MM.1S (cell line): Measurements from ENCODE around the gene EFHD2.

Experiments
- DNase-seq: peaks from one replicate; pipeline ENCODE4 v3.0.0-alpha.2; 2015
- H2AFZ ChIP-seq: fragments of 300-600 bp; sonication (generic); 2 replicates; pipeline ENCODE4 v1.6.0; 2016; ENCODE audit warnings: antibody characterized with exemption, low read length
- H3F3A ChIP-seq: fragments of 300-600 bp; sonication (generic); 2 replicates; pipeline ENCODE4 v1.6.1; 2016; ENCODE audit warnings: mild to moderate bottlenecking, antibody characterized with exemption, low read length, moderate library complexity, mixed read lengths; ENCODE audit not compliant: insufficient read depth
- H3K27ac ChIP-seq: fragments of 300-600 bp; sonication (generic); 2 replicates; pipeline ENCODE4 v1.5.1; 2016; ENCODE audit warnings: mild to moderate bottlenecking, low read length
- H3K27me3 ChIP-seq: fragments of 300-600 bp; sonication (generic); replicated peaks from 2 replicates; pipeline ENCODE4 v1.6.0; 2016; ENCODE audit warnings: low read length; ENCODE audit not compliant: insufficient read depth
- H3K36me3 ChIP-seq: fragments of 300-600 bp; sonication (generic); replicated peaks from 2 replicates; pipeline ENCODE4 v1.6.1; 2016; ENCODE audit warnings: mild to moderate bottlenecking, low read length, mixed read lengths; ENCODE audit not compliant: insufficient read depth
- H3K4me1 ChIP-seq: fragments of 300-600 bp; sonication (generic); 2 replicates; pipeline ENCODE4 v1.6.1; 2016; ENCODE audit warnings: low read length, mixed read lengths
- H3K4me2 ChIP-seq: fragments of 300-600 bp; sonication (generic); 2 replicates; pipeline ENCODE4 v1.6.0; 2016; ENCODE audit warnings: low read depth, low read length
- H3K4me3 ChIP-seq: fragments of 300-600 bp; sonication (generic); 2 replicates; pipeline ENCODE4 v1.5.1; 2016; ENCODE audit warnings: low read length, mixed read lengths
- H3K79me2 ChIP-seq: fragments of 300-600 bp; sonication (generic); 2 replicates; pipeline ENCODE4 v1.6.1; 2016; ENCODE audit warnings: mixed run types, low read length, mixed read lengths
- H3K9ac ChIP-seq: fragments of 300-600 bp; sonication (generic); 2 replicates; pipeline ENCODE4 v1.6.1; 2016; ENCODE audit warnings: low read length, mixed read lengths
- H3K9me2 ChIP-seq: fragments of 300-600 bp; sonication (generic); replicated peaks from 2 replicates; pipeline ENCODE4 v1.6.1; 2016; ENCODE audit warnings: mild to moderate bottlenecking, low read length, mixed read lengths; ENCODE audit not compliant: insufficient read depth
- H3K9me3 ChIP-seq: fragments of 300-600 bp; sonication (generic); replicated peaks from 2 replicates; pipeline ENCODE4 v1.6.1; 2016; ENCODE audit warnings: mild to moderate bottlenecking, low read length, mixed read lengths; ENCODE audit not compliant: insufficient read depth
- H4K20me1 ChIP-seq: fragments of 300-600 bp; sonication (generic); 2 replicates; pipeline ENCODE4 v1.6.1; 2016; ENCODE audit warnings: mild to moderate bottlenecking, low read length, moderate library complexity, mixed read lengths; ENCODE audit not compliant: insufficient read depth
- CTCF ChIP-seq: fragments of 300-600 bp; sonication (generic); IDR thresholded peaks from 2 replicates; pipeline ENCODE4 v1.5.1; 2016; ENCODE audit warnings: antibody characterized with exemption, low read length, mixed read lengths
- EZH2 ChIP-seq: fragments of 300-600 bp; sonication (generic); optimal IDR thresholded peaks from 2 replicates; pipeline ENCODE3; 2017; ENCODE audit warnings: low read depth, mild to moderate bottlenecking, antibody characterized with exemption, low read length, mixed read lengths
- EZH2phosphoT487 ChIP-seq: fragments of 300-600 bp; sonication (generic); IDR thresholded peaks from 2 replicates; pipeline ENCODE4 v1.6.1; 2018; ENCODE audit warnings: antibody characterized with exemption, low read length

Gene EFHD2

GRCh38 chr1:15403962-15404580, 5.6 kb upstream of the EFHD2 start:
- Histone ChIP-seq H3K36me3 (no peaks in the 10 kb centered on the region), H2AFZ (no peak overlapping the region), H3K9ac (no peak overlapping the region), H3K4me3 (no peak overlapping the region), H3K9me3 (no peaks in the 10 kb centered on the region), H3K4me1 (0 out of 2 replicates have a peak, but pooled peaks cover 5% of the 10 kb centered on the region), H3K9me2 (no peaks in the 10 kb centered on the region), H4K20me1 (no peaks in the 10 kb centered on the region), H3F3A (no peaks in the 10 kb centered on the region), H3K27me3 (peaks cover 19% of the 10 kb centered on the region), H3K4me2 (no peak overlapping the region), H3K79me2 (no peaks in the 10 kb centered on the region), H3K27ac (no peak overlapping the region)
- no peak for DNase-seq
- TF ChIP-seq EZH2 (no peak), EZH2phosphoT487 (no peak), CTCF (no peak)

- Histone ChIP-seq H3K4me3 (no peak overlapping the region), H3K4me1 (0 out of 2 replicates have a peak, but pooled peaks cover 5% of the 10 kb centered on the region), H3K9me3 (no peaks in the 10 kb centered on the region), H3K36me3 (no peaks in the 10 kb centered on the region), H3K27ac (no peak overlapping the region), H3K4me2 (no peak overlapping the region), H4K20me1 (no peaks in the 10 kb centered on the region), H3K9ac (no peak overlapping the region), H3K9me2 (no peaks in the 10 kb centered on the region), H3K27me3 (peaks cover 21% of the 10 kb centered on the region), H3F3A (no peaks in the 10 kb centered on the region), H3K79me2 (peaks cover 3% of the 10 kb centered on the region), H2AFZ (no peak overlapping the region)
- no peak for TF ChIP-seq CTCF
- TF ChIP-seq EZH2phosphoT487, result no peak
- no peak for TF ChIP-seq EZH2
- DNase-seq, result no peak
Observed at GRCh38 chr1:15405106-15405850, 4.4 kb upstream of the EFHD2 start.

- TF ChIP-seq EZH2, result no peak
- no peak for TF ChIP-seq EZH2phosphoT487
- TF ChIP-seq CTCF, result no peak
- peaks cover 21% of the 10 kb centered on the region for H3K27me3 ChIP-seq
- H3K4me2 ChIP-seq, result no peak overlapping the region
- no peaks in the 10 kb centered on the region for H4K20me1 ChIP-seq
- H3K79me2 ChIP-seq, result peaks cover 19% of the 10 kb centered on the region
- H3K9me2 ChIP-seq, result no peaks in the 10 kb centered on the region
- no peaks in the 10 kb centered on the region for H3K4me1 ChIP-seq
- H3K36me3 ChIP-seq, result no peaks in the 10 kb centered on the region
- no peak overlapping the region for H3K9ac ChIP-seq
- no peak for DNase-seq
- H3K4me3 ChIP-seq, result no peak overlapping the region
- H3K27ac ChIP-seq, result no peak overlapping the region
- no peak overlapping the region for H2AFZ ChIP-seq
- H3F3A ChIP-seq, result no peaks in the 10 kb centered on the region
- H3K9me3 ChIP-seq, result no peaks in the 10 kb centered on the region
Observed at GRCh38 chr1:15406614-15407559, 2.8 kb upstream of the EFHD2 start.
